ENCODE data around the gene SLC38A4.

SLC38A4 gene

DNA sequence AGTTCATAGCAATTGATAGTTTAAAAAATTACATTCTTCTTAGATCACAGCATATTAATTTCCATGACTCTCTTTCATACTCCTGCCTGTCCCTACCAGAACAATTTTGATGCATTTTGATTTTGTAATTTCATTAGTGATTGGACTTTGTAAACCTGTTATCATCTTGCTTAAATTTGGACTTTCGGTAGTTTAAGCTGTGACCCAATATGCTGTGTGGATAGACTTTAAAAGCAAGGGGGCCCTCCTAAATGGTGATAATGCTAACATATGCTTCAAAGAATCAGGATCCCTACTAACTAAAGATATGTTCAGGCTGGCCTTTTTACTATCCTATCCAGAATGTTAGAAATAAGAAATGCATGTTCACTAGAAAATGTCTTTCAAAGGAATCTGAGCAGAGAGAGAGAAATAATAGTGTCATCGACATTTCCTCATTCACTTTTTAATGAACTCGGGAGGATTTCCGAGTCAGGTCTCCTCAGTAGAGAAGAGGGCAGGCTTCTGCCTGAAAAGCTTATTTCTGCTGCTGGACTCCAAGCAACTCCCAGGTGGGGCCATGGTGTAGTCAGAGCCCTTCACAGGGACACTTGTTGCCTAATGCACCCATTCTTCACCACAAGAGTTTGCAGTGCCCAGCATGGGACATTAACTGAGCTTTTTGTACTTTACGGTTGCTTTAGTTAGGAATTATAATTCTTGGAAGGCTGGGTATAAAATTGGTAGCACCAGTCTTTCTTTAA, 16.7 kb downstream of the SLC38A4 start:
- TF ChIP-seq TAF1 (IDR thresholded peaks at IDR 0.05; ENCODE audit: borderline replicate concordance, insufficient read depth, low read length): no peak
- TF ChIP-seq, protein P1, sequence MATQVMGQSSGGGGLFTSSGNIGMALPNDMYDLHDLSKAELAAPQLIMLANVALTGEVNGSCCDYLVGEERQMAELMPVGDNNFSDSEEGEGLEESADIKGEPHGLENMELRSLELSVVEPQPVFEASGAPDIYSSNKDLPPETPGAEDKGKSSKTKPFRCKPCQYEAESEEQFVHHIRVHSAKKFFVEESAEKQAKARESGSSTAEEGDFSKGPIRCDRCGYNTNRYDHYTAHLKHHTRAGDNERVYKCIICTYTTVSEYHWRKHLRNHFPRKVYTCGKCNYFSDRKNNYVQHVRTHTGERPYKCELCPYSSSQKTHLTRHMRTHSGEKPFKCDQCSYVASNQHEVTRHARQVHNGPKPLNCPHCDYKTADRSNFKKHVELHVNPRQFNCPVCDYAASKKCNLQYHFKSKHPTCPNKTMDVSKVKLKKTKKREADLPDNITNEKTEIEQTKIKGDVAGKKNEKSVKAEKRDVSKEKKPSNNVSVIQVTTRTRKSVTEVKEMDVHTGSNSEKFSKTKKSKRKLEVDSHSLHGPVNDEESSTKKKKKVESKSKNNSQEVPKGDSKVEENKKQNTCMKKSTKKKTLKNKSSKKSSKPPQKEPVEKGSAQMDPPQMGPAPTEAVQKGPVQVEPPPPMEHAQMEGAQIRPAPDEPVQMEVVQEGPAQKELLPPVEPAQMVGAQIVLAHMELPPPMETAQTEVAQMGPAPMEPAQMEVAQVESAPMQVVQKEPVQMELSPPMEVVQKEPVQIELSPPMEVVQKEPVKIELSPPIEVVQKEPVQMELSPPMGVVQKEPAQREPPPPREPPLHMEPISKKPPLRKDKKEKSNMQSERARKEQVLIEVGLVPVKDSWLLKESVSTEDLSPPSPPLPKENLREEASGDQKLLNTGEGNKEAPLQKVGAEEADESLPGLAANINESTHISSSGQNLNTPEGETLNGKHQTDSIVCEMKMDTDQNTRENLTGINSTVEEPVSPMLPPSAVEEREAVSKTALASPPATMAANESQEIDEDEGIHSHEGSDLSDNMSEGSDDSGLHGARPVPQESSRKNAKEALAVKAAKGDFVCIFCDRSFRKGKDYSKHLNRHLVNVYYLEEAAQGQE (IDR thresholded peaks at IDR 0.05; ENCODE audit: insufficient read depth in 1 of 2, low read depth in 2 of 2, low read length in 2 of 2): no peak
- TF ChIP-seq SIN3A (IDR thresholded peaks at IDR 0.05; ENCODE audit: borderline replicate concordance, insufficient read depth, low read length): no peak
- no peak for TF ChIP-seq FOXP2 (optimal IDR thresholded peaks at IDR 0.05; ENCODE audit: borderline replicate concordance, extremely low read depth, extremely low read length, insufficient read depth)
- no peak for TF ChIP-seq POLR2AphosphoS5 (IDR thresholded peaks at IDR 0.05; ENCODE audit: low read depth, low read length)

DNA sequence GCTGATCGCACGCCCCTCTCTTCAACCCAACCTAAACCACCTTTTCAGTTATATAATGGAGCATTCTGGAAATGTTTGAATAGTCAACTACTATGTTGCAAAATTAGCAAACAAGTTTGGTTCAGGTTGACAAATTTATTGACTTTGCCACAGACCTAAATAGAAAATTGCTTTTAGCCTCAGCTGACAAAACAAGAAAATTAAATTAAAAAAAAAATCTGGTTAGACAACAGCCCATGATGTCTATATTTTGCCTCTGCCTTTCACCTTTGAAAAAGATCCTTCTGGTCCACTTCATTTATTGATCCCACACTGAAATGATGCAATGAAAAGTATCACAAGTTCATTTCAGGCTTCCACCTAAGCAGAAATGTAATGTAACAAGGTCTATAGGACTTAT, 17.5 kb downstream of the SLC38A4 start:
- TF ChIP-seq, protein P1 (IDR thresholded peaks at IDR 0.05; ENCODE audit: insufficient read depth in 1 of 2, low read depth in 2 of 2, low read length in 2 of 2): no peak
- TF ChIP-seq TAF1 (IDR thresholded peaks at IDR 0.05; ENCODE audit: borderline replicate concordance, insufficient read depth, low read length) (no peak), FOXP2 (optimal IDR thresholded peaks at IDR 0.05; ENCODE audit: borderline replicate concordance, extremely low read depth, extremely low read length, insufficient read depth) (no peak), POLR2AphosphoS5 (IDR thresholded peaks at IDR 0.05; ENCODE audit: low read depth, low read length) (no peak), SIN3A (IDR thresholded peaks at IDR 0.05; ENCODE audit: borderline replicate concordance, insufficient read depth, low read length) (no peak)

DNA sequence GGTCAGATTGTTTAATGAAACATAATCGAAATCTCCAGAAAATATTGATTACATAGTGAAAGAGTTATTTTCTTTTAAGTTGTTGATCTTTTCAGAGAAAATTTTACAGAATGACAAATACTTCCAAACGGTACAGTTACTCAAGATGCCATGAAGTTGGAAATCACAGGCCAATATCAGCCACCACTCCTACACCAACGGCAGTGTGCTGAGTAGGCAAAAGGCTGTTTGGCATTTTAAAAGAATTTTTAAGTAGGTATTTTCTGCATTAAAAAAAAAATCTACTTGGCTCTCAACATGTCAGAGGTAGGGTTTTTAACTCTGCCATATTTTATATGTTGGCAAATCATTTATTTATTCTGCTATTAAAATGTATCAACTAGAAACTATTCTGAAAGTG, 21.7 kb downstream of the SLC38A4 start:
- no peak for TF ChIP-seq SIN3A (IDR thresholded peaks at IDR 0.05; ENCODE audit: borderline replicate concordance, insufficient read depth, low read length)
- TF ChIP-seq, protein P1 (IDR thresholded peaks at IDR 0.05; ENCODE audit: insufficient read depth in 1 of 2, low read depth in 2 of 2, low read length in 2 of 2): no peak
- TF ChIP-seq TAF1 (IDR thresholded peaks at IDR 0.05; ENCODE audit: borderline replicate concordance, insufficient read depth, low read length): no peak
- no peak for TF ChIP-seq FOXP2 (optimal IDR thresholded peaks at IDR 0.05; ENCODE audit: borderline replicate concordance, extremely low read depth, extremely low read length, insufficient read depth)
- TF ChIP-seq POLR2AphosphoS5 (IDR thresholded peaks at IDR 0.05; ENCODE audit: low read depth, low read length): no peak

DNA sequence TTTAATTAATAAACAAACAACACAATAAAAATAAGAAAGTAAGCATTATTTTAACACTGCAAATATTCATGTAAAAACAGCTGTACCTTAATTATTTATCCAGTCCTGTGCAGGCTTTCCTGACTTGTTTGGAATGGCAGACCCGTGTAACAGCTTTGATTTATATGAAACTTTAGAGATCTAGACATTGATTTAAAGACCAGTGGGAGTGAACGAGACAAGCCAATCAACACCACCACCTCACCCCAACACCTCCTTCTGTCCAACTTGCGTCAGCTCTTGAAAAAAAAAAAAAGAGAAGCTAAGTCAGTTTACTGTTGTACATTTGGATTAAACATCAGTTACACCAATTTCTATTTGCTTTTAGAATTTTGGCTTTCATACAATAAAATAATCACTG, 22.3 kb downstream of the SLC38A4 start:
- TF ChIP-seq POLR2AphosphoS5 (IDR thresholded peaks at IDR 0.05; ENCODE audit: low read depth, low read length) (no peak), TAF1 (IDR thresholded peaks at IDR 0.05; ENCODE audit: borderline replicate concordance, insufficient read depth, low read length) (no peak), FOXP2 (optimal IDR thresholded peaks at IDR 0.05; ENCODE audit: borderline replicate concordance, extremely low read depth, extremely low read length, insufficient read depth) (no peak), SIN3A (IDR thresholded peaks at IDR 0.05; ENCODE audit: borderline replicate concordance, insufficient read depth, low read length) (no peak)
- TF ChIP-seq, protein P1 (IDR thresholded peaks at IDR 0.05; ENCODE audit: insufficient read depth in 1 of 2, low read depth in 2 of 2, low read length in 2 of 2): no peak

All from PFSK-1 (cell line).